SU-DHL-6 (cell line): ENCODE results near the gene ZNF197.

Experiments
- H2AFZ ChIP-seq: fragments of 200-600 bp; sonication (generic); 2 replicates; pipeline ENCODE4 v1.6.1; 2014; ENCODE audit warnings: low read depth, mild to moderate bottlenecking, moderate library complexity, mixed read lengths, antibody characterized with exemption, low read length; ENCODE audit not compliant: severe bottlenecking
- H3F3A ChIP-seq: fragments of 200-600 bp; shearing (Covaris generic); 2 replicates; pipeline ENCODE4 v1.6.0; 2016; ENCODE audit warnings: antibody characterized with exemption, mild to moderate bottlenecking; ENCODE audit not compliant: insufficient read depth
- H3K27ac ChIP-seq: fragments of 200-600 bp; sonication (generic); 2 replicates; pipeline ENCODE4 v1.5.1; 2016; ENCODE audit warnings: low read depth, mild to moderate bottlenecking, low read length, moderate library complexity, mixed read lengths
- H3K27me3 ChIP-seq: fragments of 200-600 bp; sonication (generic), shearing (Covaris generic); 2 replicates; pipeline ENCODE4 v1.6.0; 2014; ENCODE audit warnings: mild to moderate bottlenecking, low read length
- H3K36me3 ChIP-seq: fragments of 200-600 bp; sonication (generic); 2 replicates; pipeline ENCODE4 v1.6.1; 2014; ENCODE audit warnings: mild to moderate bottlenecking, low read length, mixed read lengths
- H3K4me2 ChIP-seq: fragments of 300-600, 200-600 bp; shearing (Covaris generic), sonication (generic); 2 replicates; pipeline ENCODE4 v1.6.0; 2014; ENCODE audit warnings: low read length, low read depth, mild to moderate bottlenecking; ENCODE audit not compliant: poor library complexity, severe bottlenecking
- H3K4me3 ChIP-seq: fragments of 200-600 bp; sonication (generic); 2 replicates; pipeline ENCODE4 v1.5.1; 2014; ENCODE audit warnings: antibody characterized with exemption, low read length, mild to moderate bottlenecking, mixed read lengths; ENCODE audit not compliant: insufficient read depth, poor library complexity, severe bottlenecking
- H3K79me2 ChIP-seq: fragments of 200-600 bp; sonication (generic); 2 replicates; pipeline ENCODE4 v1.6.1; 2014; ENCODE audit warnings: mild to moderate bottlenecking, low read length, moderate library complexity; ENCODE audit not compliant: insufficient read depth
- H3K9ac ChIP-seq: fragments of 200-600 bp; sonication (generic); 2 replicates; pipeline ENCODE4 v1.7.0; 2014; ENCODE audit warnings: mild to moderate bottlenecking, low read length
- H3K9me2 ChIP-seq: fragments of 200-600 bp; sonication (generic); replicated peaks from 2 replicates; pipeline ENCODE4 v1.6.1; 2014; ENCODE audit warnings: low read length; ENCODE audit not compliant: insufficient read depth
- H3K9me3 ChIP-seq: fragments of 200-600 bp; sonication (generic); 2 replicates; pipeline ENCODE4 v1.6.1; 2014; ENCODE audit warnings: low read length, mixed read lengths; ENCODE audit not compliant: insufficient read depth
- H4K20me1 ChIP-seq: fragments of 200-600 bp; sonication (generic); 2 replicates; pipeline ENCODE4 v1.6.1; 2014; ENCODE audit warnings: low read depth, mild to moderate bottlenecking, antibody characterized with exemption, low read length, moderate library complexity, mixed read lengths
- CTCF ChIP-seq: fragments of 200-600 bp; sonication (generic); IDR thresholded peaks from one replicate; pipeline ENCODE4 v1.5.1; 2017; ENCODE audit warnings: antibody characterized with exemption, mild to moderate bottlenecking, low read length, moderate library complexity; ENCODE audit not compliant: insufficient read depth, poor library complexity, severe bottlenecking
- EZH2phosphoT487 ChIP-seq: fragments of 200-600 bp; sonication (generic), shearing (Covaris generic); conservative IDR thresholded peaks from 2 replicates; pipeline ENCODE4 v1.6.1; 2018; ENCODE audit warnings: mild to moderate bottlenecking, antibody characterized with exemption, low read length, moderate library complexity, mixed read lengths

The ZNF197 gene

GRCh38 chr3:44674211-44674610, 49.4 kb downstream of the ZNF197 start:
- Histone ChIP-seq H3F3A (no peaks in the 10 kb centered on the region), H3K27ac (no peak overlapping the region), H3K4me3 (no peak overlapping the region), H3K9me2 (no peaks in the 10 kb centered on the region), H3K9ac (no peak overlapping the region), H3K36me3 (no peaks in the 10 kb centered on the region), H3K4me2 (no peak overlapping the region), H4K20me1 (no peaks in the 10 kb centered on the region), H2AFZ (no peak overlapping the region), H3K79me2 (no peaks in the 10 kb centered on the region), H3K9me3 (no peaks in the 10 kb centered on the region), H3K27me3 (no peaks in the 10 kb centered on the region)
- TF ChIP-seq CTCF (no peak), EZH2phosphoT487 (no peak)

- no peak overlapping the region for H3K4me3 ChIP-seq
- no peaks in the 10 kb centered on the region for H4K20me1 ChIP-seq
- no peak overlapping the region for H2AFZ ChIP-seq
- no peak overlapping the region for H3K9ac ChIP-seq
- no peaks in the 10 kb centered on the region for H3K9me3 ChIP-seq
- TF ChIP-seq CTCF = no peak
- no peak for TF ChIP-seq EZH2phosphoT487
- no peaks in the 10 kb centered on the region for H3K9me2 ChIP-seq
- H3K36me3 ChIP-seq = no peaks in the 10 kb centered on the region
- no peak overlapping the region for H3K4me2 ChIP-seq
- no peaks in the 10 kb centered on the region for H3K27me3 ChIP-seq
- no peak overlapping the region for H3K27ac ChIP-seq
- no peaks in the 10 kb centered on the region for H3K79me2 ChIP-seq
- no peaks in the 10 kb centered on the region for H3F3A ChIP-seq
Observed at GRCh38 chr3:44678480-44679116, 53.8 kb downstream of the ZNF197 start.

GRCh38 chr3:44680921-44681455, 56.2 kb downstream of the ZNF197 start:
- H3K27ac ChIP-seq = no peak overlapping the region
- H3F3A ChIP-seq = no peaks in the 10 kb centered on the region
- H3K9ac ChIP-seq = no peak overlapping the region
- H3K9me2 ChIP-seq = no peaks in the 10 kb centered on the region
- no peaks in the 10 kb centered on the region for H4K20me1 ChIP-seq
- no peak overlapping the region for H3K4me3 ChIP-seq
- no peaks in the 10 kb centered on the region for H3K36me3 ChIP-seq
- no peak overlapping the region for H2AFZ ChIP-seq
- no peaks in the 10 kb centered on the region for H3K9me3 ChIP-seq
- no peaks in the 10 kb centered on the region for H3K79me2 ChIP-seq
- TF ChIP-seq EZH2phosphoT487 (no peak), CTCF (no peak)
- no peaks in the 10 kb centered on the region for H3K27me3 ChIP-seq
- no peak overlapping the region for H3K4me2 ChIP-seq
